Spleen (tissue), 11 donors: ENCODE data around the gene RNF13. TPM values are rescaled to one million over a fixed set of nuclear protein-coding genes. Genes with fewer than 3 reads are reported as not detected.

Experiments used
- DNase-seq: peaks from one replicate; pipeline ENCODE4 v3.0.0-alpha.2; 2020
- H3K27ac ChIP-seq, 8 donors: fragments of 200-600 bp; sonication (generic) in 7 of 8; 1 replicate in 4 of 8; 2 replicates in 4 of 8; pipeline versions ENCODE4 v1.5.0 to v1.8.0; 2016 to 2021; ENCODE audit warnings: inconsistent platforms in 4 of 8, mild to moderate bottlenecking in 4 of 8, moderate library complexity in 1 of 8
- H3K27me3 ChIP-seq, 7 donors: fragments of 200-600 bp; sonication (generic) in 6 of 7; replicated peaks in 1 of 7; 1 replicate in 4 of 7; 2 replicates in 3 of 7; pipeline versions ENCODE4 v1.5.0 to v1.8.0; 2016 to 2021; ENCODE audit warnings: inconsistent platforms in 3 of 7, mild to moderate bottlenecking in 1 of 7
- H3K36me3 ChIP-seq, 6 donors: fragments of 200-600 bp; sonication (generic) in 5 of 6; 1 replicate in 4 of 6; 2 replicates in 2 of 6; pipeline versions ENCODE4 v1.5.0 to v1.8.0; 2016 to 2021; ENCODE audit warnings: inconsistent platforms in 2 of 6
- H3K4me1 ChIP-seq, 6 donors: fragments of 200-600 bp; sonication (generic) in 5 of 6; 1 replicate in 3 of 6; 2 replicates in 3 of 6; pipeline versions ENCODE4 v1.5.0 to v1.8.0; 2016 to 2021; ENCODE audit warnings: inconsistent platforms in 3 of 6
- H3K4me3 ChIP-seq, 8 donors: fragments of 200-600 bp; sonication (generic) in 7 of 8; 1 replicate in 4 of 8; 2 replicates in 4 of 8; pipeline versions ENCODE4 v1.5.0 to v1.8.0; 2016 to 2021; ENCODE audit warnings: inconsistent platforms in 4 of 8, mild to moderate bottlenecking in 4 of 8, moderate library complexity in 2 of 8
- H3K9me3 ChIP-seq, 8 donors: fragments of 200-600 bp; sonication (generic) in 7 of 8; 1 replicate in 4 of 8; 2 replicates in 4 of 8; pipeline versions ENCODE4 v1.5.0 to v1.8.0; 2016 to 2021; ENCODE audit warnings: inconsistent platforms in 4 of 8
- POLR2A ChIP-seq, 3 donors: fragments of 450-650 bp; IDR thresholded peaks; one replicate each; pipeline ENCODE4 v1.5.1; 2017; ENCODE audit warnings: antibody characterized with exemption in 3 of 3, mild to moderate bottlenecking in 1 of 3
- POLR2AphosphoS5 ChIP-seq, 3 donors: sonication (generic); formaldehyde crosslinking; IDR thresholded peaks; one replicate each; pipeline ENCODE4 v1.5.1; 2017; ENCODE audit warnings: antibody characterized with exemption in 3 of 3
- WGBS, 5 donors: extraction: QIAGEN DNeasy Blood & Tissue Kit in 3 of 5; methylation state at CpG; one replicate each; pipeline versions ENCODE4 v1.1.5 to v1.1.7; 2013 to 2018; 5-methylcytosine and 5-hydroxymethylcytosine counted together
- intact Hi-C: fragments of 100-400 bp; cut with DNase I; formaldehyde crosslinking; loops from one replicate; pipeline ENCODE4 v1.15.0; 2023; ENCODE audit warnings: low total_unique reads
- polyA plus RNA-seq, 3 donors: library from polyadenylated mRNA; stranded (reverse); fragments of 200-250 nt; gene quantifications; one replicate each; pipeline ENCODE4 v1.2.1, GENCODE V29; 2013
- total RNA-seq, 7 donors: library from RNA; depleted of rRNA in 3 of 7; stranded (reverse); fragments of >200 nt in 3 of 7; fragmentation: NEBNext Ultra II Directional in 4 of 7; extraction: Animal tissue kit (Norgen Biotek cat#: 25700) in 4 of 7; gene quantifications; one replicate each; pipeline versions ENCODE4 v1.1.0 to v1.2.1, GENCODE V29; 2016 to 2021
- TF ChIP-seq, protein P1 (sequence below), 11 experiments: fragments of 200-600 bp in 7 of 11; fragments of 450-650 bp in 4 of 11; sonication (generic) in 4 of 11; IDR thresholded peaks in 8 of 11; conservative IDR thresholded peaks in 3 of 11; 1 replicate in 7 of 11; 2 replicates in 4 of 11; pipeline versions ENCODE4 v1.4.0 to v1.8.0; 2016 to 2021; ENCODE audit warnings: antibody characterized with exemption in 11 of 11, inconsistent platforms in 4 of 11, mild to moderate bottlenecking in 1 of 11
- donor health status: healthy with polysubstance abuse.
- donor health status: DM: no; HTN: no; CAD: no; lungs with moderate emphysema.
- donor health status: DM: no; HTN: no; CAD: no.
- donor health status: Bipolar disorder and iron deficiency.
- donor health status: healthy.
- donor health status: DM: no; HTN: no; CAD: no.
- donor health status: DM: yes; HTN: yes; CAD: no.

Gene RNF13
- total and polyA plus RNA-seq, 10 donors: 30.7 to 137 (median 111) TPM

DNA sequence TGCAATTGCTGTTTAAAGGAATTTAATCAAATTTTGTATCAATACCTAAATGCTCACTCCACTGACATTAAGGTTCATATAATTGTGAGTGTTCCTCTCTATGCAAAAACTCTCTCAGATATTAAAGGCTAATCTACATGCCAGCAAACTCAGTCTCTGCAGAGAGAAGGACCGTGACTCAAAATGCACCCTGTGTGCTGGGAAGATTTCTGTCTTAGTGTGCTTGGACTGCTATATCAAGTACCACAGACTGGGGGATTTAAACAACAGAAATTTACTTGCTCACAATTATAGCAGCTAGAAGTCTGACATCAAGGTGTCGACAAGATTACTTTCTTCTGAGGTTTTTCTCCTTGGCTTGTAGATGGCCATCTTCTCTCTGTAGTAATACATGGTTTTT is 176.3 kb downstream of the RNF13 start:
- 73 to 93% (median 89%) methylated on average over 2 of the region's 2 CpGs for WGBS, 5 donors

GRCh38 chr3:149990423-149990948 is 177.5 kb downstream of the RNF13 start:
- no peak for DNase-seq
- Histone ChIP-seq H3K27ac (no peak overlapping the region), H3K27me3 (peaks cover 0 to 6% (median 0%) of the 10 kb centered on the region in 7 donors), H3K9me3 (peaks cover 7 to 27% (median 23%) of the 10 kb centered on the region in 8 donors), H3K4me1 (no peaks in the 10 kb centered on the region), H3K36me3 (no peaks in the 10 kb centered on the region), H3K4me3 (no peak overlapping the region)
- intact Hi-C loops: no loop called here
- TF ChIP-seq POLR2A (IDR thresholded peaks at IDR 0.05): no peak
- no peak for TF ChIP-seq POLR2AphosphoS5 (IDR thresholded peaks at IDR 0.05)
- TF ChIP-seq, protein P1, sequence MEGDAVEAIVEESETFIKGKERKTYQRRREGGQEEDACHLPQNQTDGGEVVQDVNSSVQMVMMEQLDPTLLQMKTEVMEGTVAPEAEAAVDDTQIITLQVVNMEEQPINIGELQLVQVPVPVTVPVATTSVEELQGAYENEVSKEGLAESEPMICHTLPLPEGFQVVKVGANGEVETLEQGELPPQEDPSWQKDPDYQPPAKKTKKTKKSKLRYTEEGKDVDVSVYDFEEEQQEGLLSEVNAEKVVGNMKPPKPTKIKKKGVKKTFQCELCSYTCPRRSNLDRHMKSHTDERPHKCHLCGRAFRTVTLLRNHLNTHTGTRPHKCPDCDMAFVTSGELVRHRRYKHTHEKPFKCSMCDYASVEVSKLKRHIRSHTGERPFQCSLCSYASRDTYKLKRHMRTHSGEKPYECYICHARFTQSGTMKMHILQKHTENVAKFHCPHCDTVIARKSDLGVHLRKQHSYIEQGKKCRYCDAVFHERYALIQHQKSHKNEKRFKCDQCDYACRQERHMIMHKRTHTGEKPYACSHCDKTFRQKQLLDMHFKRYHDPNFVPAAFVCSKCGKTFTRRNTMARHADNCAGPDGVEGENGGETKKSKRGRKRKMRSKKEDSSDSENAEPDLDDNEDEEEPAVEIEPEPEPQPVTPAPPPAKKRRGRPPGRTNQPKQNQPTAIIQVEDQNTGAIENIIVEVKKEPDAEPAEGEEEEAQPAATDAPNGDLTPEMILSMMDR (IDR thresholded peaks at IDR 0.05 in 8 of 11, conservative IDR thresholded peaks at IDR 0.05 in 3 of 11): no peak
- WGBS, 5 donors: 79 to 93% (median 86%) methylated on average over 1 of the region's 1 CpG

More for the DNA sequence above, 176.3 kb downstream of the RNF13 start:
- Histone ChIP-seq H3K9me3 (peaks cover 3 to 16% (median 12%) of the 10 kb centered on the region in 8 donors), H3K27me3 (peaks cover 0 to 6% (median 0%) of the 10 kb centered on the region in 7 donors), H3K27ac (no peak overlapping the region), H3K4me3 (no peak overlapping the region), H3K4me1 (no peaks in the 10 kb centered on the region), H3K36me3 (no peaks in the 10 kb centered on the region)
- DNase-seq: no peak
- intact Hi-C loops: no loop called here
- TF ChIP-seq, protein P1 (IDR thresholded peaks at IDR 0.05 in 8 of 11, conservative IDR thresholded peaks at IDR 0.05 in 3 of 11): no peak
- no peak for TF ChIP-seq POLR2AphosphoS5 (IDR thresholded peaks at IDR 0.05)
- TF ChIP-seq POLR2A (IDR thresholded peaks at IDR 0.05): no peak

DNA sequence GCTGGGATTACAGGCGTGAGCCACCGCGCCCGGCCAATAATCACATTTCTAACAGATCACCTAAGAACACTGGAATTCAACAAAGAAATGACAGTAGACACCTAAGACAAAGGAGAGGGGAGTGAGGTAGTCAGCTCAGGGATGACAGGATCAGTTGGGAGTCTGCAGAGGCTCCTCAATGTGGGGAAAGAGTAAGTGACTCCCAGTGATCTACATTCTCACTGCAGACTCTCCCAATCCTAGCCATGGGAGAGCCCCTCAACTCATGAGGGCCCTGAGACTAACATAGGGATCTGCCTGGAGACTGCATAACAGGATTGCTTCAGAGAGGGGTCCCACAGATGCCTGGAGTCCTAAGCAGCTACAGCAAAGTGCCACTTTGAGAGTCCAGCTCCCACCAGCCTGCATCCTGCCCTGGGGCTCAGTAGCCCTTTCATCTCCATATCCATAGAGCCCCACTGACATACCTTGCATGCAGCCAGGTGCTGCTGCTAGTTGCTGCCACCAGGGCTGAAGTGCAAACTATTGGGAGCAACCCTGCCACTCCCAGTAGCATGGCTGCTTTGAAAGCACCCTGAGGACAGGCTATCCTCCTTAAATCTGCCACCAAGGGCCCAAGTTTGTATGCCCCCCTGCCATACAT is 179.5 kb downstream of the RNF13 start:
- no peaks in the 10 kb centered on the region for H3K4me1 ChIP-seq
- 93 to 98% (median 97%) methylated on average over 4 of the region's 4 CpGs for WGBS, 5 donors
- H3K36me3 ChIP-seq: no peaks in the 10 kb centered on the region
- TF ChIP-seq POLR2AphosphoS5 (IDR thresholded peaks at IDR 0.05): no peak
- no peak for TF ChIP-seq POLR2A (IDR thresholded peaks at IDR 0.05)
- TF ChIP-seq, protein P1 (IDR thresholded peaks at IDR 0.05 in 8 of 11, conservative IDR thresholded peaks at IDR 0.05 in 3 of 11): no peak
- H3K27ac ChIP-seq: no peak overlapping the region
- peaks cover 7 to 32% (median 28%) of the 10 kb centered on the region in 8 donors for H3K9me3 ChIP-seq
- no peak overlapping the region for H3K4me3 ChIP-seq
- DNase-seq: no peak
- no peaks in the 10 kb centered on the region for H3K27me3 ChIP-seq
- intact Hi-C loops: no loop called here

GRCh38 chr3:149998946-149999345 is 185.9 kb downstream of the RNF13 start:
- intact Hi-C loops: no loop called here
- Histone ChIP-seq H3K9me3 (peaks cover 7 to 37% (median 23%) of the 10 kb centered on the region in 8 donors), H3K27ac (no peak overlapping the region), H3K4me3 (no peak overlapping the region), H3K4me1 (no peaks in the 10 kb centered on the region), H3K27me3 (no peaks in the 10 kb centered on the region), H3K36me3 (no peaks in the 10 kb centered on the region)
- 85 to 100% (median 97%) methylated on average over 1 of the region's 1 CpG for WGBS, 5 donors
- DNase-seq: no peak
- no peak for TF ChIP-seq POLR2A (IDR thresholded peaks at IDR 0.05)
- TF ChIP-seq, protein P1 (IDR thresholded peaks at IDR 0.05 in 8 of 11, conservative IDR thresholded peaks at IDR 0.05 in 3 of 11): no peak
- no peak for TF ChIP-seq POLR2AphosphoS5 (IDR thresholded peaks at IDR 0.05)
